HG02623 (cell line): ENCODE data around the gene COL24A1.
"Not testable (repeated sequence)": the region's sequence is repeated elsewhere in the genome, so short reads cannot be mapped to it uniquely, and the experiment has no call there.

Source experiments
- ATAC-seq: cut with Tn5 transposase; IDR thresholded peaks from one replicate; pipeline ENCODE4 v1.9.1; 2021; ENCODE audit warnings: moderate library complexity; ENCODE audit not compliant: unreplicated experiment

COL24A1 gene

DNA sequence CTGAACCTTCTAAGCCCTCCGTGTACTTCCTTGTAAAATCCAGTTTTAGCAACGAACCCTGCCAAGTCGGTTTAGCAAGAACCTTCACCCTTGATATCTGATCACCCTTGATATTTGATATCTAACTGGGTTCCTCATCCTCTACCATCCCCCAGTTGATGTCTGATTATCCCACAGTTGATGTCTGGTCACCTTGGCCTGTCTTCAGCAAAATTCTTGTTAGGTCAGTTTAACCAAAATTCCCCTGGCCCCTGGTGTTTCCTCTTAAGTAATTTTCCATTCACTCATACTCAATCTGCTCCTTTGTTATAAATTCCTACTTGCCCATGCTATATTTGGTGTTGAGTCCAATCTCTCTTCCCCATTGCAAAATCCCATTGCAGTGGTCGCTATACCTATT, 333.9 kb downstream of the COL24A1 start:
- no peak for ATAC-seq

- ATAC-seq, result no peak
These were observed 338.2 kb downstream of the COL24A1 start for GRCh38 chr1:85818371-85818770.

DNA sequence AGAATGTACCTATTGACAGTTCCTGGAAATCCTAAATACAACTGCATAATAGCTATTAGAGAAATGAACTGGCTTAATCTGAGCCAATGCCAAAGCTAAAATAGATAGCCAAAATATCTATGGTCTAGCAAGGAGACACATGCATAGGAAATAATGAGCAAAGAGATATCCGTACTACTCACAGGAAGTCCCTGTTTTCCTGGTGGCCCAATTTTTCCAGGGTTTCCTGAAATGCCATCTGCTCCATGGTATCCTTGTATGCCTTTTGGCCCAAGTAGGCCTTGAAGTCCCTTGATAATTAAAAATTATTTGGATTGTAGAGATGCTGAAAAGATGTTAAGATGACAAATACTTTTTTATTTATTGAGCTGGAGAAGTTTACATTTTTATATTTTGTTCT, 340.0 kb downstream of the COL24A1 start:
- ATAC-seq, result no peak

- ATAC-seq, result no peak
These were observed 340.7 kb downstream of the COL24A1 start for GRCh38 chr1:85815906-85816305.

DNA sequence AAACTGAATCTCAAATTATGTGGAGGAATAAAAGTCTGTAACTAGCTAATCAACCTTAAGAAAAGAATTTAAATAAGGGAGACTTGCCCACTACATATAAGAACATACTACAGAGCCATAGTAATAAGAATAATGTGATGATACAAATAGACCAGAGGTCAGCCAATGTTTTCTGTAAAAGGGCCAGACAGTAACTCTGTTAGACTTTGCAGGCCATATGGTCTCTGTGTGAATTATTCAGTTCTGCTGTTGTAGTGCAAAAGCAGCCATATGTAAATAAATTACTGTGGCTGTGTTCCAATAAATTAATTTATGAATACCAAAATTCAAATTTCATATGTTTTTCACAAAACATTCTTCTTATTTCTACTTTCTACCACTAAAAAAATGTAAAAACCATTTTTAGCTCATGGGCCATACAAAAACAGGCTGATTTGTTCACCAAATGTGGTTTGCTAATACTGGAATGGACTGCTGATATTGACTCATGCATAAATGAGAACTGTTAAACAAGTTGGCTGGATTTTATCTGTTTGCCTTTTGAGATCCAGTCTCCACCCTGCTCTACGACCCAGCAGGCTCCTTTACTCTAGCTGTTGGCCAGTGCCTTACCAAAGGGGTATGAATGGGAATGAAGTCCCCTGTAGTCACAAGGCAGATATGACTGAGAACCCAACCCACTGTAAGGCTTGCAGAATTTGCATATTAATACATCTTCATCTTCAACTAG, 350.2 kb downstream of the COL24A1 start:
- ATAC-seq, result no peak

DNA sequence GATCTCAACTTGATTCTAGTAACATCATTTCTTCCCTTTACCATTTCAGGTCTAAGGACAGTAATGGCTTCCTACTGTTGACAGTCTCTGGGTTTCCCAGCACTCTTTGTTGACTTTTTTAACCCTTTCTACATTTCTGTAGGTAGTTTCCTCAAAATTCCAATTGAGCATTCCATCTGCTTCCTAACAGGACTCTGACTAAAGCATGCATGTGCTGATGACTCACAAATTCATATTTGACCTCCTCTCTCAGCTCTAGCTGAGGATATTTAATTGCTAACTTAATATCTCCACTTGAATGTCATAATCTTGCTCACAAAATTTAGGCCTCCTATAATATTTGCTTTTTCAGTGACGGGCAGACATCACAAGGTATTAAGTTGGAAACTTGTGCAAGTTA, 355.1 kb downstream of the COL24A1 start:
- ATAC-seq, result no peak

- ATAC-seq, result no peak
These were observed 356.8 kb downstream of the COL24A1 start for GRCh38 chr1:85799737-85800136.

DNA sequence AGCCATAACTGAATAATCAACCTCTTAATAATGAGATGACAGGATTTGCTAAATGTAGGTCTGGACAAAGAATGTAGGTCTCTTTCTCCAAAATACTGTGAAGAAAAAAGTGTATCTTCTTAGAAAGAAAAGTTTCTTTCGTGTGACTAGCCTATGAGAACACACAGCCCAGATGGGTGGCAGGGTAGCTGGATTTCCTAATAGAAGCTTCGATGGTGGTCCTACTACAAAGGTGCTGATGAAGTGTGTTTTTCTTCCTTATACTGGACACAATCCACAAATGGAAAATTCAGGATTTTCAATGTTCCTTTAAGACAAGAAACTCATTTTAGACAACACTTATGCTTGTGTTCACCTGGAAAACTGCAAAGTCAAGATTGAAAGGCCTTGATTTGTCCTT, 358.2 kb downstream of the COL24A1 start:
- ATAC-seq, result no peak

DNA sequence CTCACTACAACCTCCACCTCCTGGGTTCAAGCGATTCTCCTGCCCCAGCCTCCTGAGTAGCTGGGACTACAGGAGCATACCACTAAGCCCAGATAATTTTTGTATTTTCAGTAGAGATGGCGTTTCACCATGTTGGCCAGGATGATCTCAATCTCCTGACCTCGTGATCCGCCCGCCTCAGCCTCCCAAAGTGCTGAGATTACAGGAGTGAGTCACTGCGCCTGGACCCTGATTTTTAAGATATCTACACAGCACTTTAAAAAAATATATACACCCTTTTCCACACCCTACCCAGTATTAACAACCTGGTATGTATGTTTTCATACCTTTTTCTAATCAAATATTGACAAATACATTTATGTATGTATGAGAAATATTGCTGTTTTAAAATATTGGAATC, 379.6 kb downstream of the COL24A1 start:
- ATAC-seq, result not testable (repeated sequence)

- no peak for ATAC-seq
These were observed 393.8 kb downstream of the COL24A1 start for GRCh38 chr1:85762804-85763203.

DNA sequence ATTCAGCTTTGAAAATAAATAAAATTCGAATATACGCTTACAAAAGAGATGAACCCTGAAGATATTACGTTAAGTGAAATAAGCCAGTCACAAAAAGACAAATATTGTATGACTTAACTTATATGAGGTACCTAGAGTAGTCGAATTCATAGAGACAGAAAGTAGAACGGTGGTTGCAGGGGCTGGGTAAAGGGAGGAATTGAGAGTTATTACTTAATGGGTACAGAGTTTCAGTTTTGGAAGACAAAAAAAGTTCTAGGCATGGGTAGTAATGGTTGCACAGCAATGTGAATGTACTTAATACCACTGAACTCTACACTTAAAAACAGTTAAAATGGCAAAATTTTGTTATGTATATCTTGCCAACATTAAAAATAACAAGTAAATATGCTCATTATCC, 399.7 kb downstream of the COL24A1 start:
- no peak for ATAC-seq

DNA sequence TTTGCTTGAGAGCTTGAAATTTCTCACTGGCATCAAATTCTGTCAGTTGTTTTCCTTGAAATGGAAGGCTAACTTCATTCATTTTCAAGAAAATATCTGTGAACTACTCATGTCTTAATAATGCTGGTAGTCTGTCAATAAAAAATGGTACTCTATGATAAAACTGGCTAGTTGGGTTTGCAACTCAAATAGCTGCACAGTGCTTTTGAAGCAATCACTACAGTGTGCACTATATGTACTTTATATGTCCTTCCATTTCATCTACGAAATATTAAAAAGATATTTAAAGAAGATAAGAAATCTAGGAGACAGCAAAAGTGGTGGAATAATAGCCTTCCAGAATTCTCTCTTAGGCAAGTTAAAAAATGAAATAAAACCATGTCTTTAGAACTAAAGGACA, 408.5 kb downstream of the COL24A1 start:
- ATAC-seq, result no peak

DNA sequence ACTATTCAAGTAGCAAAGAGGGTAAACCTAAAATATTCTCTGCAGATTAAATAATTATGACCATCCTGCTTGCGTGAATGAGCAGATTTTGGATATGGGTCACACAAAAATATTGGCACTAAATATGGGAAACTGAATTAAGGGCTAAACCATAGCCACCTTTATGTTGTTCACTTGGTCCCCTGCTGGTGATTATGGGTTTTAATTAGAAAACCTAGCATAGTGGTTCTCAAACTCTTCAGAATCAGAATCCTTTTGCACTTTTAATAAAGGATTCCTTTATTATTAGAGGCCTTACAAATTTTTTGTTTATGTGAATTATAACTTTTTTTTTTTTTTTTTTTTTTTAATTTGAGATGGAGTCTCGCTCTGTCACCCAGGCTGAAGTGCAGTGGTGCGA, 409.8 kb downstream of the COL24A1 start:
- ATAC-seq, result no peak

DNA sequence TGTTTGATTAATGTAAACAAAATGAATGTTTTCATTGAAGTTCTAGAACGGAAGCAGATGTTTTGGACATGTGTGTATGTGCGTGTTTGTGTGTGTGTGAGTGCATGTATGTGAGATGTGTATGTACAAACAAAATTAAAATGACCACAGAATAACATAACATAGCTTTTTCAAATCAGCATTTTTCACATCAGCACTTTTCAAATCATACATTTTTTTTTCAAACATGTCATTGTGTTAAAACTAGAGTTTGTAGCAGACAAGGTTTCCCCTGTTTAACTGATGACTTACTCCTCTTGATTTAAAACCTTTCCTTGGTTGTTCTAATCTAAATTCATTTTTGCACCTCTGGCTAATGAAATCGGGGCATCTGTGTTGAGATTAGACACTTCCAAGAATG, 412.8 kb downstream of the COL24A1 start:
- ATAC-seq, result no peak

- no peak for ATAC-seq
These were observed 421.6 kb downstream of the COL24A1 start for GRCh38 chr1:85734931-85735330.

DNA sequence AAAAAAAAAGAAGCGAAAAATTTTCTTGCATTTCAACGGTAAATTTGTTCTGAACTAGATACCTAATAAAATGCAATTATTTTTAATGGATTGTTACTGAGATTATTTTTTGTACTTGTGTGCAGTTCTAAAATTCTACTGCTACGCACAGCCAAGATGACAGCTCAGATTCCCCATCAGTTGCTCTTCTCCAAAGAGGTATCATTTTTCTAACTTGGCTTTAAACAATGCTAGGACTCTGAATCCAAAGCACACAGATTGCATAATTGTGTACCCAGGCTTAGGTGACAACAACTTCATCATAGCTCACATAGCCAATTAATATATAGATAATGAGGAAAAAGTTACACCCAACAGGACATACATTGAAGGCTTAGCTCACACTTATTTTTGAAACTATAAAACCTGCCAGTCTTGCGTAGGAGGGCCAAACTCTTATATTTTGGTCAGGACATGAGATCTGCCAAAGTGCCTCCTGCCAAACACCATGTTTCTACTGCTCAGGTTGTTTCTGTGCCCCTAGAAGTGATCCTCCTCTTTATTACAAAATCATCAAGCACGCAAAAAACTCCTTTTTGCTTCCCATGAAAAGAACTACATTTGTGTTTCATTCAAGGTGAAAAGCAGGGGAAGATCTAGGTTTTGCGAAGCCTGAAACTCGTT, 437.8 kb downstream of the COL24A1 start:
- ATAC-seq, result no peak

GRCh38 chr1:85714418-85715114, 442.0 kb downstream of the COL24A1 start:
- not testable (repeated sequence) for ATAC-seq

- no peak for ATAC-seq
These were observed 447.7 kb downstream of the COL24A1 start for GRCh38 chr1:85708829-85709227.

GRCh38 chr1:85707990-85708828, 448.4 kb downstream of the COL24A1 start, which contains the start of gene ZNHIT6:
Gene ZNHIT6, minus strand, starts transcription at chr1:85708433. Its CDS starts 149 bp downstream, at chr1:85708284.
- ATAC-seq, result peak; percentile 85

GRCh38 chr1:85707267-85707989, 449.1 kb downstream of the COL24A1 start:
- ATAC-seq, result peak; percentile 24
